GM19035 (cell line): ENCODE measurements around the gene CLIP3.
"Not testable (repeated sequence)": the region's sequence is repeated elsewhere in the genome, so short reads cannot be mapped to it uniquely, and the experiment has no call there.

Experiments
- ATAC-seq: cut with Tn5 transposase; IDR thresholded peaks from one replicate; pipeline ENCODE4 v1.9.1; 2021; ENCODE audit not compliant: unreplicated experiment

The CLIP3 gene

GRCh38 chr19:35983177-35983576 is 49.5 kb downstream of the CLIP3 start:
- no peak for ATAC-seq

- ATAC-seq: not testable (repeated sequence)
Measured at GRCh38 chr19:35980997-35981396, 51.7 kb downstream of the CLIP3 start.

DNA sequence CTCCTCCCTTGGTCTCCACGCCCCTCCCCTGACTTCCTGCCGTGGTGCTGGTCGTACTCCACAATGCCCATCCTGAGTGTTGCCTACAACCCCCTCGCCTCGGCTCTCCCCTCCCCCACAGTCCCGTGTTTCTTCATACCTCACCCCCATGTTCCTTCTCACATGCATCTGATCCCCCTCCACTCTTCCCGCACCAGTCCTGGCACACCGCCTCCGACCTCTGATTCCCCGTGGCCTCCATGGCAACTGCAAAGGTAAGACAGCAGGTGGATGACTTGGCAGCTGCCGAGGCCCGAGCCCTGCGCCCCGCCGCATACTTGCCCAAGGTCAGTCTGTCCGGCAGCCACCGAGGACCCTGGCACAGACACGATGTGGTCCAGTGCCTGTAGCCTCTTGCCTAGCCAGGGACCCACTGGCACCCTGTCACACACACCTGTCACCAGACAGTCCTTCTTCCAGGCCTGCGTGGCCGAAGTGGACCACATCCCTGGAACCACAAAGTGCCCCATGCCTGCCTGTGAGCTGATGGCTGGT is 53.8 kb downstream of the CLIP3 start:
- no peak for ATAC-seq

DNA sequence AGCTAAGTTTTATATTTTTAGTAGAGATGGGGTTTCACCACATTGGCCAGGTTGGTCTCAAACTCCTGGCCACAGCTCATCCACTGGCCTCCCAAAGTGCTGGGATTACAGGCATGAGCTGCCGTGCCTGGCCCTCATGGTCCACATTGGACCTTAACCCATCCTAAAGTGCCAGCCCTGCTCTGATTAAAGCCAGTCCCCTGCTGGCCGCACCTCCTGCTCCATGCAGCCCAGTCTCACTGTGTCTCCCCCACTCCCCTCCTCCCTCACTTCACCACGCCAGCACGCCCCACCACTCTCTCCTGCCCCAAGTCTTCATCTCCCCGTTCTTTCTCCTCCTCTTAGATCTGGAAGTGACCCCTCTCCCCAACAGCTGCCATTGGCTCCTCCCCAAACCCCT is 54.4 kb downstream of the CLIP3 start:
- ATAC-seq: no peak

GRCh38 chr19:35977446-35978222 is 55.0 kb downstream of the CLIP3 start:
- ATAC-seq: no peak

DNA sequence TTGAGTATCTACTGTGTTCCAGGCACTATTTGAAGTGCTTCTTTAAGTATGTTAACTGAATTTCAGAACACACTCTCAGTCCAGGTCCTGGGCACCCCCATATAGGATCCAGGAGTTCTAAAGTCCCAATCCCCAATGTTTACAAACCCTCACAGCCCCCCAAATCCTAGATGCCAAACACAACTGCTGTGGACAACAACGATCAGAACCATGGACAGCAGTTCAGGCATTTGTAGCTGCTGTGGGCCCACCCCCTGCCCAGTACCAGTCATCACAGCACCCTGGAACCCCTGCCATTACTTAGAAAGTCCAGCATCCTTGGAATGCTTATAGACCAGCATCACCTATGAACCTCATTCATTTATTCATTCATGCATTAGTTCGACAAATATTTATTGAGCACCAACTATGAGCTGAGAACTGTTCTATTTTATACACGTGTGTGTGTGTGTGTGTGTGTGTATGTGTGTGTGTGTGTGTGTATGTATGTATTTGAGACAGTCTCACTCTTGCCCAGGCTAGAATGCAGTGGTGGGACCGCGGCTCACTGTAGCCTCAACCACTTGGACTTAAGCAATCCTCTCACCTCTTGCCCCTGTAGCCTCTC is 57.0 kb downstream of the CLIP3 start:
- no peak for ATAC-seq

- no peak for ATAC-seq
Measured at GRCh38 chr19:35973487-35973886, 59.2 kb downstream of the CLIP3 start.

- no peak for ATAC-seq
Measured at GRCh38 chr19:35966771-35967170, 65.9 kb downstream of the CLIP3 start.
